ENCODE measurements around the gene MPPED1. TPM values are rescaled to one million over a fixed set of nuclear protein-coding genes. Genes with fewer than 3 reads are reported as not detected.

Gene MPPED1
- total RNA-seq, 1 experiment from 2014 or later = 0.28 TPM

DNA sequence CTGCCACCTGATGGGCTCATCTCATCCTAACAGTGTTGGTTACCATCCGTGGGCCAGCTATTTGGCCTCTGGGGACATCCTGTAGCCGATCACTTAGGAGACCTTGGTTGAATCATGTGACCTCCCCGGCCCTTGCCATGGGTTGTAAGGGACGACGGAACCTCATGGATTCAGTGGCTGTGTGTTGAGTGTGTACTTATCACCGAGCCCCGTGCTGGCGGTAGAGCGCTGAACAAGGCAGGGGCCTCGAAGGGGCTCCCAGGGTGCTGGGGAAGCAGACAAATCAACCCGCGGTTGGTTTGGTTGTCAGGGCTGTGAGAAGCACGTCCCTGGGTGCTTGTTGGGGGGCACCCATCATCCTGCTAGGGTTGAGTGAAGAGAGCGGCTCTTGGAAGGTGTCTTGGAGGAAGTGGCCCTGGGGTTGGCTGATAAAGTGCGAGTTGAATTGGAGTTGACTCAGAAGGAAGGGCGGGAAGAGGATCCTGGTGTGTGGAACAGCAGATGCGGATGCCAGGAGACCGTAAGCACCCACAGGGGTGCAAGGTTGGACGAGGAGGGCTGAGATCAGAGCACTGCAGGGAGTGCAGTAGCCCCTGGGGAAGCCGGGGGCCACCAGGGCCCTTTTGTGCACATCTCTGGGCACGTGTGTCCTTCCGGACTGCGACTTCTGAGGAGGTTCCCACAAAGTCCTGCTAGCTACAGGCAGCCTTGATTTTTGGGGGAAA, 53.6 kb downstream of the MPPED1 start:
- no peak overlapping the region for H3K14ac ChIP-seq (ENCODE audit: insufficient read depth, low read length)
- no peak overlapping the region for H2BK12ac ChIP-seq (ENCODE audit: insufficient read length, low read depth, low read length)
- H3K9ac ChIP-seq (ENCODE audit: extremely low read depth, insufficient read length, low read length) = no peak overlapping the region
- no peaks in the 10 kb centered on the region for H3K79me2 ChIP-seq (ENCODE audit: insufficient read depth, low read length)
- no peak overlapping the region for H4K91ac ChIP-seq (ENCODE audit: insufficient read length, low read depth, low read length)
- no peak overlapping the region for H2BK20ac ChIP-seq (ENCODE audit: low read depth, low read length, poor library complexity, severe bottlenecking)
- no peaks in the 10 kb centered on the region for H3K9me3 ChIP-seq (ENCODE audit: control insufficient read depth, low read depth, low read length)
- Mint-ChIP-seq H3K9me3 (peaks cover 12 to 16% of the 10 kb centered on the region in 2 experiments; a peak in 4 of 5 replicates), H3K36me3 (ENCODE audit: insufficient read depth in 1 of 3, low read depth in 3 of 3) (no peaks in the 10 kb centered on the region; a peak in 1 of 7 replicates), H3K27me3 (ENCODE audit: low read depth) (peaks cover 55% of the 10 kb centered on the region), H3K4me1 (no peaks in the 10 kb centered on the region), H3K4me3 (no peak overlapping the region), H3K27ac (no peak overlapping the region; a peak in 1 of 7 replicates)
- no peak for DNase-seq
- H2BK5ac ChIP-seq (ENCODE audit: insufficient read length, low read length) = no peak overlapping the region
- H3T11ph ChIP-seq (ENCODE audit: low read length) = no peak overlapping the region
- TF ChIP-seq CTCF (conservative IDR thresholded peaks at IDR 0.05) = no peak
- no peaks in the 10 kb centered on the region for H3K27me3 ChIP-seq (ENCODE audit: insufficient read depth, low read length)
- H3K79me1 ChIP-seq (ENCODE audit: insufficient read depth, low read depth, low read length, poor library complexity, severe bottlenecking) = no peaks in the 10 kb centered on the region
- no peak overlapping the region for H2BK120ac ChIP-seq (ENCODE audit: low read depth, low read length, poor library complexity, severe bottlenecking)
- H3K23me2 ChIP-seq (ENCODE audit: insufficient read length, low read depth, low read length, poor library complexity, severe bottlenecking) = no peaks in the 10 kb centered on the region
- H3K4ac ChIP-seq (ENCODE audit: low read depth, low read length) = no peak overlapping the region
- no peak overlapping the region for H3K23ac ChIP-seq (ENCODE audit: insufficient read length, low read depth, low read length)
- no peak overlapping the region for H3K27ac ChIP-seq (ENCODE audit: insufficient read length, low read depth, low read length)
- H3K18ac ChIP-seq (ENCODE audit: insufficient read length, low read depth, low read length) = no peak overlapping the region
- no CpG with 5 or more reads among the region's 23 CpGs for WGBS (ENCODE audit: extremely low coverage, insufficient read length, low lambda C conversion rate)
- no peak overlapping the region for H2AFZ ChIP-seq (ENCODE audit: low read length)
- no peak overlapping the region for H2AK5ac ChIP-seq (ENCODE audit: insufficient read length, low read length)
- H3K4me2 ChIP-seq (ENCODE audit: insufficient read depth, insufficient read length, low read length) = no peak overlapping the region
- H4K20me1 ChIP-seq (ENCODE audit: control insufficient read depth, insufficient read depth, insufficient read length) = no peaks in the 10 kb centered on the region
- H3K56ac ChIP-seq (ENCODE audit: insufficient read length, low read depth, low read length) = no peak overlapping the region
- H3K4me1 ChIP-seq (ENCODE audit: insufficient read depth, low read length) = no peaks in the 10 kb centered on the region
- H4K5ac ChIP-seq (ENCODE audit: insufficient read length, low read depth, low read length) = no peak overlapping the region
- H4K8ac ChIP-seq (replicated peaks; ENCODE audit: insufficient read length, low read depth, low read length) = no peak overlapping the region
- H2BK15ac ChIP-seq (ENCODE audit: low read depth, low read length) = no peak overlapping the region

All from H9 (cell line).